Measurements from ENCODE around the gene EEFSEC.

DNA sequence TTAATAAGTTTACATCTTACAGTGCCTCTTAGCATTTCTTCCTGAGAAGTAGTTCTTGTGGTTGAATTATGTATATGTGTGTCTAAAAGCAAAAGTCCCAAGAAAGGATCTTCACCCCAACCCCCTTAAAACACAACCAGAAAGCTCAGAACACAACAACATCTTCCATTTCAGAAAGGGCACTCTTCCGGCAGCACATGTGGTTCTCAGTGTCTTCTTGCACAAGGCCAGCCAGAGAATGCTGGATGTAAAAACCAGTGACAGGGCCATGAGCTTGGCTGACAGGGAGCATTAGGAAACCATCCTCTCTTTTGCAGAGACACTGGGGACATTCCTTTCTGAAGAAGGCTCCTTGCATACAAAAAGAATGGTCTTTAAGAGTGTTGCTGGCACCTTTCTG is 45.0 kb downstream of the EEFSEC start:
- TF ChIP-seq EZH2 (IDR thresholded peaks at IDR 0.05), result no peak
- TF ChIP-seq, protein P1, sequence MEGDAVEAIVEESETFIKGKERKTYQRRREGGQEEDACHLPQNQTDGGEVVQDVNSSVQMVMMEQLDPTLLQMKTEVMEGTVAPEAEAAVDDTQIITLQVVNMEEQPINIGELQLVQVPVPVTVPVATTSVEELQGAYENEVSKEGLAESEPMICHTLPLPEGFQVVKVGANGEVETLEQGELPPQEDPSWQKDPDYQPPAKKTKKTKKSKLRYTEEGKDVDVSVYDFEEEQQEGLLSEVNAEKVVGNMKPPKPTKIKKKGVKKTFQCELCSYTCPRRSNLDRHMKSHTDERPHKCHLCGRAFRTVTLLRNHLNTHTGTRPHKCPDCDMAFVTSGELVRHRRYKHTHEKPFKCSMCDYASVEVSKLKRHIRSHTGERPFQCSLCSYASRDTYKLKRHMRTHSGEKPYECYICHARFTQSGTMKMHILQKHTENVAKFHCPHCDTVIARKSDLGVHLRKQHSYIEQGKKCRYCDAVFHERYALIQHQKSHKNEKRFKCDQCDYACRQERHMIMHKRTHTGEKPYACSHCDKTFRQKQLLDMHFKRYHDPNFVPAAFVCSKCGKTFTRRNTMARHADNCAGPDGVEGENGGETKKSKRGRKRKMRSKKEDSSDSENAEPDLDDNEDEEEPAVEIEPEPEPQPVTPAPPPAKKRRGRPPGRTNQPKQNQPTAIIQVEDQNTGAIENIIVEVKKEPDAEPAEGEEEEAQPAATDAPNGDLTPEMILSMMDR (IDR thresholded peaks at IDR 0.05), result no peak
